GM19467 (cell line): ENCODE measurements around the gene ATP6V1F.
"Not testable (repeated sequence)": the region's sequence is repeated elsewhere in the genome, so short reads cannot be mapped to it uniquely, and the experiment has no call there.

Source experiments
- ATAC-seq: cut with Tn5 transposase; IDR thresholded peaks from one replicate; pipeline ENCODE4 v1.9.1; 2021; ENCODE audit warnings: mild to moderate bottlenecking, moderate library complexity; ENCODE audit not compliant: unreplicated experiment

ATP6V1F gene

DNA sequence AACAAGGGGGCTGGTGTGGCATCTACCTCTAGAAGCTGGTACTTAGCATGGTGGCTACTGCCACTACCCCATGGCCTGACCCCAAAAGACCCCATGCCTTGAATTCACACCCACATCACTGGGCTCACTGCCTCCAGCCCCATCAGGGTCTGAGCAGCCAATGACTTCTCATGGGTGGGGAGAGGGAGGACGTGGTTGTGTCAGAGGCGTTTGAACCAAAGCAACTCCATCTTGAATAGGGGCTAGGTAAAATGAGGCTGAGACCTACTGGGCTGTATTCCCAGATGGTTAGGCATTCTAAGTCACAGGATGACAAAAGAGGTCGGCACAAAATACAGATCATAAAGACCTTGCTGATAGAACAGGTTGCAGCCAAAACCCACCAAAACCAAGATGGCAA, 32.7 kb downstream of the ATP6V1F start:
- ATAC-seq: no peak

GRCh38 chr7:128899392-128899791, 36.7 kb downstream of the ATP6V1F start:
- ATAC-seq: no peak

- ATAC-seq: no peak
These were observed 37.6 kb downstream of the ATP6V1F start for GRCh38 chr7:128900237-128900636.

GRCh38 chr7:128902761-128903585, 40.3 kb downstream of the ATP6V1F start:
- ATAC-seq: no peak

GRCh38 chr7:128903621-128904361, 41.1 kb downstream of the ATP6V1F start:
- ATAC-seq: no peak

DNA sequence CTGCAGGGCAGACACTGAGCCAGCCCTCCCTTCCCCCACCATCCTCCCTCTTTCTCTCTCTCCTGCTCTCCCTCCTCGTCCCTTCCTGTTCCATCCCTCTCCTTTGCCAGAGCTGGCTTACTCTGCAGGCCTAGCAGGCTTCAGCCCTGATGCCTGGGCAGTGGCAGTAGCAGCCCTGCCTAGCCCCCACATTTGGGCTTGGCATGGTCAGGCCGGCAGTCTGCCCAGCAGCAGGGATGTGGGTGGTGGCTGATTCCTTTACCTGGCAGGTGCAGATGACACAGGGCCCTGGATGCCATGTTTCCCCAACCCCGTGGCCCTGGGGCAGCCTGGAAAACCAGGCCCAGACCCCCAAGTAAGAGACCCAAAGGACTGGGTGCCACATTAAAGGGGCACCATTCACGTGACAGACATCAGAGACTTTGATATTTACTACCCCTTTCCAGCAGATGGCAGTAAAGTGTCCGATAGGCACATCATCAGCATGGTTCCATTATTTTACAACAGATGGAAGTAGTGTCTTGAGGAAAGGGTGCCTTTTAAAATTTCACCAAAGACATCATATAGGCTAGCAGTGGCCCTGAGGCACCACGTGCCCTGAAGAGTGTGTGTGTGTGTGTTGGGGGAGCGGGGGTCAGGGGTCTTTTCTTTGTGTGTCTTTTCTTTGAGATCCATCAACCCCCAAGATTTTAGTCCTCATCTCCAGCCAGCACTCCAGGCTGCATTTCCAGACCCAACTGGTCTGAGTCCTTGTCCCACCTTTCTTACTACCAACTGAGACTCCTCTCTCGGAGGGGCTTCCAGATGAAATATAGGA, 41.9 kb downstream of the ATP6V1F start:
- no peak for ATAC-seq

- no peak for ATAC-seq
These were observed 43.5 kb downstream of the ATP6V1F start for GRCh38 chr7:128906001-128906765.

DNA sequence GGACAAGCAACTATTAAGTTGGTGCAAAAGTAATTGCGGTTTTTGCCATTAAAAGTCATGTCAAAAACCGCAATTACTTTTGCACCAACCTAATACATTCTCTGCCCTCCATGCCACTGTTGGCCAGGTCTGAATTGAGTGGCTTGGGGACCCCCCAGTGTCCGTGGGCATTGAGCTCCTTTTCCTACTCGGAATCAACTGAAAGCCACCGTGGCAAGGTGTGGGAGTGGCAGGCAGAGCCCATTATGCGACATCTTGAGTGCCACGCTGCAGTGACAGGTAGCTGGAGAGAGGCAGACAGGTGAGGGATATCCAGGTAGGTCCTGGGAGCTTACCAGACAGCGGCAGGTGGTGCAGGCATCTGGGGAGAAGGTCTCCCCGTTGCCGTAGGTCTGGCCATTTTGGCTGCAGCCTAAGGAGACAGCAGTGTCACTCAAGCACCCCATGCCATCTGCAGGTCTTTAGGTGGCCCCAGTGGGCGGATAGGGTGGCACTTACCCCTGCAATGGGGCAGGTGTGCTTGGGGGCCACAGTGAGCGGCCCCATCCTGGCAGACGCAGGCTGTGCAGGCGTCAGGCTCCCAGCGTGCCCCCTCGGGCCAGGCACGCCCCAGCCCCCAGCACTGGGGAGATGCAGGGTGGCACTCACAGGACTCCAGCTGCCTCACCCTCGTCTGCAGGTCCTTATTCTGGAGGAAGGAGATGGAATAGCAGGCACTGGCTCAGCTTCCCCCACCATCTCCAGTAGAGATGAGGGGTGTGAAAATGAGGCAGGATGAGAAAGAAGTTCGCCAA, 44.3 kb downstream of the ATP6V1F start:
- ATAC-seq: no peak

- no peak for ATAC-seq
These were observed 46.3 kb downstream of the ATP6V1F start for GRCh38 chr7:128908750-128909624.

DNA sequence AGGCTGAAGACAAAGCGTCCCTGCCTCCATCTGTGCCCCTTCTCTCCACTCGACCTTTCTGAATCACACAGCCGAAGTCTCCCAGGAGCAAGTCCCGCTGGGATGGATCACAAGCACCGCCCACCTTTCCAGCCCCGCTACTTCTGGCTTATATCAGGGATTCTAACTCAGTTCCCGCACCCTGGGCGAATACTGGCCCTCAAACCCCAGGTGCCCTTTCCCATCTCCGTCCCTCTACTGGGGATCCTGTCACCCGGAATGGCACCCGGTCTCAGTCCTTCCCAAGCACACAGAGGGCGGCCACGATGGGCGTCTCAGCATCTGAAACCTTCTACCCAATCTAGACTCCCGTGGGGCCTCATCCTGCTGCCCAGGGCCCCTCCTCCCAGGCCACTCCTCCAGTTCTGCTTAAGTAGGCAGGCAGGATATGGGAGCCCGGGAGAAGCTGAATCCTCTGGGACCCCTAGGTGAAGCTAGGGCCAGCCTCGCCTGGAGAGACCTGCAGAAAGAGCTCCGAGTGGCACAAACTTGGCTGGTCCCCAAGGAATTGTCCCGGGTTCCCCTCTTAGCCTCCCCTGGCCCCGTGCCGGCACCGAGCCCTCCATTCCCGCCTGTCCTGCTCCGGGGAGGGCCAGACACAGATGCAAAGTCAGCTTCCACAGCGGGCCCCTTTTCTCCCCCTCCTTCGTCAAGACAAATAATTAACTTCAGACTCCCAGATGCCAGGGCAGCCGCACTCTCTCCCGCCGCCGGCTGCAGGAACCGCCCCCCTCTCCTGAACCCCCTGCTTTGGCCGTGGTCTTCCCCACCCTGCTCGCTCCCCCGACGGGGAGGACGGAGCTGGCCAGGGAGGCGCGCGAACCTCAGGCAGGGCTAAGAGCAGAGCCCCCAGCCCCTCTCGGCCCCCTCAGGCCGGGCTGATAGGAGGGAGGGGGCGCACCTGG, 47.2 kb downstream of the ATP6V1F start:
- no peak for ATAC-seq

DNA sequence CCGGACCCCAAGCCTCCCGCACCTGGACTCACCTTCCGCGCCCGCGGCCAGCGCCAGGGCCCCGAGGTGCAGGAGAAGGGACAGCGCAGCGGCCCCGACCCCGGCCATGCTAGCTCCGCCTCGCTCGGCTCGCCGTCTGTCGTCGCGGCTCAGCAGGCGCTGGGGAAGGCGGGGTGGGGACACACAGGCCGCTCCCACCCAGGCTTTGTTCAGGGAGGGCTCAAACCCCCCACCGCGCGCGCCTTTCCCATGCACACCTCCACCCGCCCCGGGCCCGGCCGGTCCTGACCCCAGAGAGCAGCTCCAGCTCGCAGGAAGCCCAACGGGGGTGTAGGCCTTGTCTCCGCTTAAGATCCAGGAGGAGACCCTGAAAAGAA, 47.9 kb downstream of the ATP6V1F start, which contains the start of gene KCP:
Gene KCP, minus strand, starts transcription at position 141 of the 377 bp plus-strand sequence. Its CDS starts 33 bp downstream, at position 108.
- ATAC-seq: no peak

DNA sequence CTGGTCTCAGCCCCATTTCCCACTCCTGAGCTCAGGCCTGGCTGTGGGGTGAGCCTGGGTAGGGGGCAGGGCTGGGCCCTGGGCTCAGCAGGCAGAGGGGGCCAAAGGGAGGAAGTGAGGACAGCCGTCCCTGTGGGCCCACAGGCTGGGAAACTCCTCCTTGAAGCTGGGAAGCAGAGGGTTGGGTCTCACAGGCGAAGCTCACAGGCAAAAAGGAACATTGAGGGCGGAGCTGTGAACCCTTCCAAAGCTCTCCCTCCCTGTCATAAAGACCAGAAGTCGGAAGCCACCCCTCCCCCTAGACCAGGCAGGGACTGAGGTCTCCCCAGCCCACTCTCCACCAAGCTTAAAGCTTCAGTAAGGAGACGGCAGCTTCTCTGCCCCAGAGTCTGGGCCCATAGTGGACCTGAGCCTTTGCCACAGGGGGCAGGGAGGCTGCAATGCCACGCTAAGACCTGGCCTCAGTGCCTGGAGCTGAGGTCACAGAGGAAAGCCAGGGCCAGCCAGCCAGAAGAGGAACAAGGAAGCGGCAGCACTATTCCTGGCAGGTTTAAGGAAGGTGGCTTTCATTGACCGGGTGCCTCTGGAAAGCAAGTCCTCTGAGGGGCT, 48.9 kb downstream of the ATP6V1F start:
- no peak for ATAC-seq

DNA sequence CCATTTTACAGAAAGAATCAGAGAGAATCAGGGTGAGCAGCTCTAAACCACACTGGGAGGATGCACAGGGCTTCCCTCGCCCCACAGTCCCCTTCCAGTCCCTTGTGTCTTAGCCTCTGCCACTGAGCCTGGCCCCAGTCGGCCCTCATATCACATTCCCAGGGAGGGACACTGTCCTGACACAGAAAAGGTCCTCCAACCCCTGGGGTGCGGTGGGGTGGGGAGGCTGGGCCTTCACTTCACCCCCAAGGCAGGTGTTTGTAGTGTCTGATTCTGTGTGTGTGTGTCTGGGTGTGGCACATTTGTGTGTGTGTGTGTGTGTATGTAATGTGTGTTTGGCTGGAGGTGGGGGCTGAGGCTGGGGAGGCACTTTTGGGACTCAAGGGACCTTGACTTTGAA, 49.6 kb downstream of the ATP6V1F start:
- ATAC-seq: no peak

DNA sequence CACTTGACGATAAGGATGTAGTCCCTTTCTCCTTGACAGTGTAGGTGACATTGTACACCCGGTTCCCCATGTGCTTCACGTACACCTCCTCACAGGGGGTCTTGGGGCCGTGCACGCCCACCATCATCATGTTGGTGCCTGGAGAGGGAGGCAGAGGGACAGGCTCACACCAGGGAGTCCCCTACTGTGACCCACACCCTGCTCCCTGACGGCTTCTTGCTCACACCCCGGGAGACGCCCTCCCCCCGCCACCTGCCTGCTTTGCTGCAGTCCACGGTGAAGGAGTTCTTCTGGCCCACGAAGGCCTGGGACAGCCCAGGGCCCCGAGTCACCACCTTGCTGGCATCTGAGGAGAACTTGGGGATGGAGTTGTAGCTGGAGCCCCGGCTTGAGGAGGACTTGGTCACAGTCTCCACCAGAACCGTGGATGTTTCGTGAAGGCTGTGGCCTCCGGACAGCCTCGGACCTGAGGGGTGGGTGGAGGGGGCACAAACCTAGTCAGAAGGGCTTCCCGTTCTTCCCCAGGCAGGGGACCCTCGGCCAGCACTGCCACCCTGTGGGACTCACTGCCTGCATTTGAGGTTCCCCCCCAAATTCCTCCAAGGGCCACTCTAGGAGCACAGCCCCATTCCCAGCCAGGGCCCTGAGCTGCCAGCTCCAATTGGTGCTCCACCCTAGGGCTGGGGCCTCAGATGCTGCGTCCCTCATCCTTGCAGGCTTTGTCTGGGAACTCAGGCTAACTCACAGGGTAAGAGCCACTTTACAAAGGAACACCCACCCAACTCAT, 50.2 kb downstream of the ATP6V1F start:
- ATAC-seq: not testable (repeated sequence)

GRCh38 chr7:128913870-128914565, 51.4 kb downstream of the ATP6V1F start:
- no peak for ATAC-seq
